NCI-H2227 (cell line): ENCODE results near the gene CSF2RB.

ENCODE experiments used
- DNase-seq: peaks from one replicate; lab custom pipeline; 2025; ENCODE audit not compliant: unreplicated experiment; lab: John Stamatoyannopoulos, UW

Gene CSF2RB

DNA sequence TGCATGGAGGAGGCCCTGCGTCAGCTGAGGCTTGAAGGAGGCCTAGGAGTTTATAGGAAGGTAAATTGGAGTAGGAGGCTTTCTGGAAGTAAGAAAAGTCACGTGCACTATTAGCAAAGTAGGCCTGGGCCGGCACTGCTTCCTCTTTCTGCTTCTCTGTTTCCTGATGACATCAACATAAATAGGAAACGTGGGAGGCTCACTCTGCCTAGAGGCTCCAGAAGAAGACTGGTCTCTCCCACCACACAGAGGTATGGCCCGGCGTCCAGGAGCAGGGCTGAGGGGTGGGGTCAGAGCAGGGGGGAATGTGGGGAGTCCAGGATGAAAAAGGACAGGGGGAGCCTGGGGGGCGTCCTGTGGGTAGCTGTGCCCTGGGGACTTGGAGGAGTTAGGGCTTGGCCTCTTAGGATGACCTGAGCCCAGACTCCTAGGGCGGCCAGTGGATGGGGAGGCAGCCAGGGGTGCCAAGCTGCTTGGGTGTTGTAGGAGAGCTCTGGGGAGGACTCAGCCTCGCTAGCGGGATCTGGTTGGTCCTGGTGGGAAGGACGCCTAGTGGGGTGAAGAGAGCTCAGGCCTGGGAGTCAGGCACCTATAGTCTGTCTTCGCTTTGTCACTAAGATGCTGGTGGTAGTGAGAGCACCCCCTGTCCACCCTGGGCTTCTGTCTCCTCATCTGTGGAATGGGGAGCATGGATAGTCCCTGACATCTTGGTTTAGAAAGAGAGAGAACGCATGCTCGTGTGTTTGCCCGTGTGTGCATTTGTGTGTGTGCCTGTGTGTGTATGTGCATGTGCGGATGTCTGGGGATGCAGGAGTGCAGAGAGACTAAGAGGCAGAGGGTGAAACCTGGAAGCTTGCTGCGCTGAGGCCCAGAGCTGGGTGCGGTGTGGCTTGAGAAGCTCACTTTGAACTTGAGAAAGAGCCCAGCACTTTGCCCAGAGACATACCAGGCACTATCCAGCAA, at the start of gene CSF2RB:
Gene CSF2RB (plus strand): TSS at position 202 of the 963 bp plus-strand sequence. CDS start 8,580 bp downstream, outside the sequence.
- DNase-seq = no peak

GRCh38 chr22:36863979-36864378, 49.4 kb upstream of the CSF2RB start:
- DNase-seq = no peak

GRCh38 chr22:36864454-36865215, 48.8 kb upstream of the CSF2RB start:
- DNase-seq = no peak

DNA sequence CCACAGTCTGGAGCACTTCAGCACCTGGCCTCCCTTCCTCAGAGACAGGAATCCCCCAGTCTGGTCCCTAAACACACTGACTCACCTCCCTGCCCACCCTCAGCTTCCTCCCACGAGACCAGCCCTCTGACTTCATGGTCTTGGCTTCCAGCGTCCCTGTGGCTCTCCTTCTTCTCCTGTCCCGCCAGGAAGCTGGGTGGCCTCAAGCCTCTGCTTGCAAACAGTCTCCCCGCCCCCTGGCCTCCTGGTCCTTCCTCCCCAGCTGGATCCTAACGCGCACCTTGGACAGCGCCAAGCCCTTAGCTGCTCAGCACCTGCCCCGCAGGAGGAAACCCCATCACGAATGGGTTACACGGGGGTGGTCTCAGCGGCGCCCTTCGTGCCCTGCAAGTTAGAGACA, 48.1 kb upstream of the CSF2RB start:
- no peak for DNase-seq

DNA sequence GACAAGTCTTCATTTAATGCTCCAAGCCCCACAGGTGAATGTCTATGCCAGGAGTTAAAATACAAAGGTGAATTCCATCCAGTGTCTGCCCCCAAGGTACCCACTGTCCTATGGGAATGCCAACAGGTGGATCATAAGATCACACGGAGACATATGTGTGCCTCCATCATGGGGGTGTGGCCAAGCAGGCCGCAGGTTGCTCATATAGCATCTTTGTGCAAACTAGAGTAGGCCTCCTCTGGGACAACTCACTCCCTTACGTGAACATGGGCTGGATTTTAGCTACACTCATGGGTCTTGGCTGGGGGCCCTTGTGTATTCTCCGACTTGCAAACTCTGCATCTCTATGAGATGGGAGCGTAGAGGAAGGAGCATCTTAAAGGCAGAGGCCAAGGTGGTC, 45.7 kb upstream of the CSF2RB start:
- DNase-seq = no peak

DNA sequence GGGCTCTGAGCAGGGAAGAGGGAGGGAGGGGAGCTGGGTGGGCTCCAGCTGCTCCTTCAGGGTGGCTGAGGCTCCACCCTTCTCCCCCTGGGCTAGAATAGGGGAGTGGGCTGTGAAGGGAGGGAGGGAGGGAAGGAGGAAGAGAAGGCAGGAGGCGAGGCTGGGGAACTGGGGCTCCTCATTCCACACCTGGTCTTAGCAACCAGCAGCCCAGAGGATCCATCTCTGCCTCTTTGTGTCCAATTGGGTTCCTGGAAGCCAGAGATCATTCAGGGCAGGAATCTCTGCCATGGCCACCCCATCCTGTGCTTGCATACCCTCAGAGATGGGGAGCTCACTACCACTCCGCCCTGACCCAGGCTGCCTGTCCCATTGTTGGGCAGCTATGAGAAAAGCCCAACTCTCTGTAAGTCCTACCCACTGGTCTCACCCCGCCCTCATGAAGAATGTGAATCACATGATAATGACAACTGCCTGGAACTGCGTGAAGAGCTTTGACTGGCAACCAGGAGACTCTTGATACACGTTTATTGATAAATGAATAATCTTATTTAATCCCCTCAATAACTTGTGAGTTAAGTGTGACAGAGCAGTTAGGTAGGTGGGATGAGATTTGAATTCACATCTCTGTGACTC, 44.8 kb upstream of the CSF2RB start:
- DNase-seq = no peak

- DNase-seq = no peak
Observed at GRCh38 chr22:36870250-36870649, 43.2 kb upstream of the CSF2RB start.

DNA sequence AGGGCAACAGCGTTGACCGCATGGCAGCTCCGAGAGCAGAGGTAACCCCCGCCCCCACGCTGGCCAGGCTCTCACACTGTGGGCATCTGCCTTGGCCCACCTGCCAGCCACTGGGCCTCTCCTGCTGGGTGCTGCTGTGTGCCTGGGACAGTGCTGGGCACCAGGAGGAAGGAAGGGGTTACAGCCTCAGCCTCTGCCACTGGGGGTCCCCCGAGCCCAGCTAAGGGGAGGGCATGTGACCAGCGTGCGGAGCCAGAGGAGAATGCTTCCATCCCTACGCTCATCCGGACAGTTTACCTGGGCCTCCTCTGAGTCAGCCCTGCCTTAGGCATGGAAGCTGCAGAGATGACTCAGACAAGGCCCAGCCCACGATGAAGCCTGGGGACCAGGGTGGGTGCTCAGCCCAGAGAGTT, 41.8 kb upstream of the CSF2RB start:
- no peak for DNase-seq

- no peak for DNase-seq
Observed at GRCh38 chr22:36872084-36872483, 41.3 kb upstream of the CSF2RB start.

DNA sequence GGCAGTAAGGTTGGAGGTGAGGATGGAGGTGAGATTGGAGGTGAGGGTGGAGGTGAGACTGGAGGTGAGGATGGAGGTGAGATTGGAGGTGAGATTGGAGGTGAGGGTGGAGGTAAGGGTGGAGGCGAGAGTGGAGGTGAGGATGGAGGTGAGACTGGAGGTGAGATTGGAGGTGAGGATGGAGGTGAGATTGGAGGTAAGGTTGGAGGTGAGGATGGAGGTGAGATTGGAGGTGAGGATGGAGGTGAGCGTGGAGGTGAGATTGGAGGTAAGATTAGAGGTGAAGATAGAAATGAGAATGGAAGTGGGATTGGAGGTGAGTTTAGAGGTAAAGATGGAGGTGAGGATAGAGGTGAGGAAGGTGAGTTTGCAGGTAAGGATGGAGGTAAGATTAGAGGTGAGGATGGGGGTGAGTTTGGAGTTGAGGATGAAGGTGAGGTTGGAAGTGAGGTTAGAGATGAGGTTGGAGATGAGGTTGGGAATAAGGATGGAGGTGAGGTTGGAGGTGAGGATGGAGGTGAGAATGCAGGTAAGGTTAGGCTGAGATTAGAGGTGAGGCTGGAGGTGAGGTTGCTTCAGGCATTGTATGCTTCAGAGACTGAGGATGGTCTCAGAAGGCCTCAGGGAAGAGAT, 40.4 kb upstream of the CSF2RB start:
- no peak for DNase-seq

DNA sequence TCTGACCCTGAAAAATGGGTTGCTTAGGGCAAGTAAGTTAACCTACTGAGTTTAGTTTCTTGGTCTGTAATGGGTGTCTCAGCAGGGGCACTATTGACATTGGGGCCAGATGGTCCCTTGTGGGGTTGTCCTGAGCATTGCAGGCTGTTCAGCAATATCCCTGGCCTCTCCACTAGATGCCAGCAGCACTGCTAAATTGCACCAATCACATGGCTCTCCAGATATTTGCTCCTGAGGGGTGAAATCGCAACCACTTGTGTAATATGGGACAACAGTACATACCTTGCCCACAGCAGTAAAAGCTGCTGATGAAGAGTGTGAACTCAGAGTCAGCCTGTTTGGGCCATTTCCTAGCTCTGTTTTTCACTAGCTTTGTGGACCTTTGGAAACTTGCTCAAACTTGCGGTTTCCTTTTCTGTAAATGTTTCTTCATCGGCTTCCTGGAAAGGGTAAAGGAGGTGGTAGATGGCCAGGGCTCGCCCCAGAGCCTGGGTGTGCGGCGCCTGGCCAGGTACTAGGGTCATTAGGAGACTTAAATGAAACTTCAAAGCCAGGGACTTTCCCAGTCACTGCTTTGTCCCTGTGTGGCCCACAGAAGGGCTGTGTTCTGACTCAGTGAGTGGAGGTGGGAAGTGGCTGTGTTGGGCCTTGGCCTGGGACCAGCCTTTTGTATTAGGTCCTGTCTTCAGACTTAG, 39.7 kb upstream of the CSF2RB start:
- no peak for DNase-seq

DNA sequence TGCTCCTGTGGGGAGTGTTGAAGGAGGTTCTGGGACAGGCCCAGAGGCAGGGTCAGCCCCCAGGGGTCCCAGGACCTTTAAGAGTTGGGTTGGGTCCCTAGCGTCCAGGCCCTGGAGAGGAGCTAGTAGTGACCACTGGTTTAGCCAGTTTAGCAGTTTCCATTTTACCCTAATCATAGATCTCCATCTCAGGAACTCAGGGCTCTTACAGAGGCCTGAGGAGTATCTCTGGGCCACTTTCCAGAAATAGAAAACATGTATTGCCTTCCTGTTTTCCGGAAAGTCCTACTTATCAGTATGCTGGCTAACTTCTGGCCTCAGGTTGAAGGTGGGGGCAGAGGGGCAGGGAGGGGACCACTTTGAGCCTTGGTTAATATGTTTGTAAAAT, 39.1 kb upstream of the CSF2RB start:
- DNase-seq = no peak

DNA sequence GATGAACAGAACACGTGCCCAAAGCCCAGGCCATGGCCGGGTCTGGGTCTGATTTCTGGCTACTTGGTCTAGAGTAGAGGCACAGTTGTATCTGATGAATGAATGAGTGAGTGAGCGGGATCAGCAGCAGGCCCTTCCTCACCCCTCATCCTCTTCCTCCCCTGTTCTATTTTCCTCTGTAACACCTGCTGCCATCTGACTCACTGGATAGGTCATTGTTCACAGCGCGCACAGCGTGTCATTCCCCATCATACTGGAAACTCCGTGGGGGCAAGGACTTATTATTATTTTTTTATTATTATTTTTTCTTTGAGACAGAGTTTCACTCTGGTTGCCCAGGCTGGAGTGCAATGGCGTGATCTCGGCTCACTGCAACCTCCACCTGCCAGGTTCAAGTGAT, 38.7 kb upstream of the CSF2RB start:
- no peak for DNase-seq

DNA sequence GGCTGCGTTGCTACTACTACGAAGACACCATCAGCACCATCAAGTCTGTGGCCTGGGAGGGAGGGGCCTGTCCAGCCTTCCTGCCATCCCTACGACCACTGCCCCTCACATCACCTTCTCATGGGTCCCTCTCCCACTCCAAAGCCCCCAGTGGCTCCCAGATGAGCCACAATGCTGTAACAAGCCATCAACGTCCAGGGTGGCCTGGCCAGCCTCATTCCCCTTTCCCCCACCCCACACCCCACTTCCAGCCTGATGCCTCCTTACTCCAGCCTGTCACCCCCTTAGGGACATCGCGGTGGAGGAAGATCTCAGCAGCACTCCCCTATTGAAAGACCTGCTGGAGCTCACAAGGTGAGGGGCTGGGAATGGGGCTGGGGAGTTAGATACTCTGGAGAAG, 37.7 kb upstream of the CSF2RB start:
- DNase-seq = no peak

GRCh38 chr22:36879775-36880174, 33.7 kb upstream of the CSF2RB start:
- no peak for DNase-seq

- DNase-seq = no peak
Observed at GRCh38 chr22:36881504-36882245, 31.8 kb upstream of the CSF2RB start.

- DNase-seq = no peak
Observed at GRCh38 chr22:36884349-36885158, 28.9 kb upstream of the CSF2RB start.

DNA sequence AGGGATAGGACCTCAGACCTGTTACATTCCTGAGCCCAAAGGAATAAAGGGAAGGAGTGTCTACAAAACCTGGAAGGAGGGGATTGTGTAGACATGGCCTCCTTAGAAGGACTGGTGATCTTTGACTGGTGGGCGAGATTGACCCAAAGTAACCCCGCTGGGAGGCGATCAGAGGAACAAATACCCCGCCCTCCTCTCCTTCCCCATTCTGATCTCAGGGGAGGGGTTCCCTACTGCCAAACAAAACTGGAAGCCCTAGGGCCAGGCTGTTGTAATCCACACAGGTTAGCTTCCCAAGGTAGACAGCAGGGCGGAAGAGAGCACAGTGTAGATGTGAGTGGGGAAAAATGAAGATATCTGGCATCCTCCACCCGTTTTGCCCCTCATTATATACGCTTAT, 28.0 kb upstream of the CSF2RB start:
- no peak for DNase-seq

- DNase-seq = no peak
Observed at GRCh38 chr22:36886016-36886415, 27.4 kb upstream of the CSF2RB start.
